Stromal cell of bone marrow (primary cell): ENCODE data around the gene UBE2E2.

Source experiments
- DNase-seq: peaks from one replicate; pipeline ENCODE4 v3.0.0-alpha.2; 2012; ENCODE audit warnings: low read depth

The UBE2E2 gene

DNA sequence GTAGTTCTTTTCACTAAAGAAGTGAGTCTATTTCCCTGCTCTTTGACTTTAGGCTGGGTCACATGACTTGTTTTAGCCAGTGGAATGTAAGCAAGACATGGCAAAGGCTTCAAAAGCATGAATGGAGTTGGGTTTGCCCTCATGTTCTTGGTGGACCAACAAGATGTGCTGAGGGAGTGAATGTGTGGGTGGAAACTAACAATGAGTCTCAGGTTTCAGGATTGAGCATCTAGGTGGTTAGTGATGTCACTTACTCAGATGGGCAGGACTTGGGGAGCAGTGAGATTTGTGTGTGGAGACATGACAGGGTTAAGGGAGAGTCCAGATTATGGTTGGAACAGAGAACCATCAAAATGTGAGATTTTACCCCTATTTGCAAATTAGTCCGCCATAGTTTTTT lies 421.2 kb downstream of the UBE2E2 start:
- no peak for DNase-seq

DNA sequence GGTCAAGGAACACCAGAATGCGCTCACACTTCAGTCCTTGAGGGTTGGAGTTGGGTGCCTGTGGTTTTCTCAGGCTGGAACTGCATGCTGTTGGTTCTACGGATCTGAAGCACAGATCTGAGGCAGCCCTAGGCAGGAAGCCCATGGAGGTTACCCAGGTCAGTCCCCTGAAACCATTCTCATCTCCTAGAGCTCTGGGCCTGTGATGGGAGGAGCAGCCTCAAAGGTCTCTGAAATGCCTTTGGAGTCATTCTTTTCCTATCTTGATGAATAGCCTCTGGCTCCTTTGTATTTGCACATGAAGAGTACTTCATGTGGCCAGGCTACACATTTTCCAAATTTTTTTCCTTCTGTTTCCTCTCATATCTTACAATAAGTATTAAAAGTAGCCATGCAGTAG lies 423.3 kb downstream of the UBE2E2 start:
- DNase-seq: no peak

DNA sequence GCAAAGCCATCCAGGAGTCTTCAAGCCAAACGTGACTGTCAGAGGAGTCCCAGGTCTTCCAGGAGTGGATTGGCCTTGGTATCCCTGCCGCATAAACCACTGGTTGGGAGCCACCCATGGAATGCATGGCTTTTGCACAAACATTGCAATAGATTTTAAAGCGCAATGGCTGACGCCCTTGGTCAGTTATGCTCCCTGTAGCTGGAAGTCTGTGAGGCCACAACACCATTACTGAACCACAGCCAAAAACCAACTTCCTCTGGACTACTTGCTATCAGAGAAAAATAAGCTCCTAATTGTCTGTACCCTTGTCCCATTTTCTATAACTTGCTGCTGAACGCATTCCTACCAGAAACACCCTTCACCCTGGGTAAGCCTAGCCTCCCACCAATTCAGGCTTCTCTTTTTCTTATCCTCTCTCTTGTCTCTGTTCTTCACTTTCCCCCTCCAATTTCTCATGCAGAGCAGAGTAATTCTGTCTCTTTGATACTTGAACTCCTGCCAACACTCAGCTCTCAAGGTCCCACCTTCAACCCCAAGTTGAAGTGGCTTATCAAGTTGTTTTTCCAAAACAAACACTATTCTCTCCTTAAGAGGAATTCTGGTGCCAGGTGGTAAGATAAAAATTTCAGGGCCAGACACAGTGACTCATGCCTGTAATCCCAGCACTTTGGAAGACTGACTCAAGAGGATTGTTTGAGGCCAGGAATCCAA lies 426.2 kb downstream of the UBE2E2 start:
- no peak for DNase-seq

DNA sequence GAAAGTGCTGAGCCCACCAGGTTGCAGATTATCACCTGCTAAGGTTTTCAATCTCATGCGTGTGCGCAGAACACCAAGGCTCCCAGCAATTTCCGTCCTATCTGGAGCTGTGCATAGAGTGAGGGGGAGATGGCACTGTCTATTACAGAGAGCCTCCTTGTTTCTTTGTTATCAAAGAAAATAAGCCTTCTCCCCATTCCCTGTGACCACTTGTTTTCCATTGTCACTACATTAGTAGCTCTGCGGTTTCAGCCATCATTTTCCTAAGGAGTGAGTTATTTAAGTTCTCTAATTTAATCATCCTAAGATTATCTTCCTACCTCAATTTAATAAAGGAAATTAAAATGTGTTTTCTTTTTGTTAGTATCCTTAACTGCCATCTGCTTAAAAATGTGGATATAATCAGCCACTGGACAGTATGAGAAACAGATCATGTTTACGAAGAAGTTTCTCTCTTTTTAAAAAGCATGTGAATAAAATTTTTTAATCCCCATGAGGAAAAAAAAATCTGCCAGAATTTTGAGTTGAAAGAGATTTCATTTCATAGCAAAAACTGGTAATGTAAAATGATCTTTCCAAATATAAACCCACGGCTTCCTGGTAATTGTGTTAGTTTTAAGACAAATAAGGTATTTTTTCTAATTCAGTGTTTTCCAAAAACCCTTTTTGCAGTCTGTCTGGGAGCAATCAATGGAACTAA lies 430.3 kb downstream of the UBE2E2 start:
- no peak for DNase-seq

DNA sequence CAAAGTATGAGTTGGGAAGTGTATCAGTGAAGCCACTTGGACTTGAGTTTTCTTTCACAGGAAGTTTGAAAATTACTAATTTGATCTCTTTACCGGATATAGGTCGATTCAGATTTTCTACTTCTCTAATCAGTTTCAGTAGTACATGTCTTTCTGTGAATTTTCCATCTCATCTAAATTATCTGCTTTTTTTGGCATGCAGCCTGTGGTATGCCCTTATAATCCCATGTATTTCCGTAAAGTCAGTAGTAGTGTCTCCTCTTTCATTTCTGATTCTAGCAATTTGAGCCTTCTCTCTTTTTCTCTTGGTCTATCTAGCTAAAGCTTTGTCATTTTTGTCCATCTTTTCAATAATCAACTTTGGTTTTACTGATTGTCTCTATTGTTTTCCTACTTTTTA lies 434.2 kb downstream of the UBE2E2 start:
- DNase-seq: no peak

DNA sequence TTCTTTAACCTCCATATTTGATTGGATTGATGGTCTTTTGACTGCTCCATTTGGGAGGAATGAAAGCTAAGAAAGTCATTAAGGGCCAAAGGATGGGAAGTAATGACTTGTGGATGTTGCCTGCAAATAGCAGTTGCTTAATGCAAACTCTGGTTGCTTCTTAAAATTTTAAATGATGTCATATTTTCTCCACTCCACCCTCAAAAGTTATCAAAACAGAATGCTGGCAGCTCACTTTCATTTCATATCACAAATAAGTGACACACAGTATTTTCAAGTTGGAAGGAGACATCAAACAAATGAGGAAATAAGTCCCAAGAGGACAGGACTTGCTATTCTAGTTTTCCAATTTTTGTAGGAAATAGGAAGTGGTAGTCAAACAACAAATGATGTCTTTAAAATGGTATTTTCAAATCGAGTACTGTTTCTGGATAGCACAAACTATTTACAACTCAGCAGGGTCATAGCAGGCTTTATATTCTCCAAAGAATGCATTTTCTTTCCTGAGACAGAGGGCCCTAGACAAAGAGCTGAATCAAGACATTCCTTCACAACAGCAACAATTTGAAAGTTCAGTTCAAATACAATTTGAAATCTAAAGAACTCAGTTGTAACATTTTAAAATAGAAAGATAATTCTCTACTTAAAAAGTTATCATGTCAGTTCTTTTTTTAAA lies 437.5 kb downstream of the UBE2E2 start:
- no peak for DNase-seq
